Neural crest cell (in vitro differentiated cells): Measurements from ENCODE around the gene GPATCH8. TPM values are rescaled to one million over a fixed set of nuclear protein-coding genes. Genes with fewer than 3 reads are reported as not detected.

Experiments used
- DNase-seq: peaks from one replicate; pipeline ENCODE4 v3.0.0; 2021; ENCODE audit warnings: low read depth, mixed read lengths, low spot score
- H3K27ac Mint-ChIP-seq: one replicate; pipeline ENCODE4 v1.8.0; 2021; ENCODE audit warnings: mild to moderate bottlenecking, mixed read lengths; ENCODE audit not compliant: unreplicated experiment
- H3K27me3 Mint-ChIP-seq: 2 replicates; pipeline ENCODE4 v1.8.0; 2021; ENCODE audit warnings: low read depth, mild to moderate bottlenecking, mixed read lengths
- H3K36me3 Mint-ChIP-seq: 2 replicates; pipeline ENCODE4 v1.8.0; 2021; ENCODE audit warnings: low read depth, mild to moderate bottlenecking, mixed read lengths
- H3K4me1 Mint-ChIP-seq: 2 replicates; pipeline ENCODE4 v1.8.0; 2021; ENCODE audit warnings: mixed read lengths
- H3K4me3 Mint-ChIP-seq: one replicate; pipeline ENCODE4 v1.8.0; 2021; ENCODE audit warnings: mild to moderate bottlenecking, mixed read lengths
- H3K9me3 Mint-ChIP-seq: 2 replicates; pipeline ENCODE4 v1.8.0; 2021; ENCODE audit warnings: mixed read lengths
- CTCF ChIP-seq: fragments of 200-600 bp; sonication (generic); conservative IDR thresholded peaks from 2 replicates; pipeline ENCODE4 v1.5.0; 2021; ENCODE audit warnings: antibody characterized with exemption, mild to moderate bottlenecking
- total RNA-seq: library from RNA; stranded (reverse); gene quantifications from 2 replicates; pipeline ENCODE4 v1.2.1, GENCODE V29; 2021

The GPATCH8 gene
- total RNA-seq, 1 donor from 2014 or later = 47.0 TPM

GRCh38 chr17:44448412-44448811 lies 54.8 kb downstream of the GPATCH8 start:
- H3K4me1 Mint-ChIP-seq = peaks cover 9% of the 10 kb centered on the region
- DNase-seq = no peak
- H3K27me3 Mint-ChIP-seq = no peaks in the 10 kb centered on the region
- no peaks in the 10 kb centered on the region for H3K9me3 Mint-ChIP-seq
- no peak overlapping the region for H3K27ac Mint-ChIP-seq
- H3K36me3 Mint-ChIP-seq = no peaks in the 10 kb centered on the region
- no peak for TF ChIP-seq CTCF
- no peak overlapping the region for H3K4me3 Mint-ChIP-seq

GRCh38 chr17:44444735-44445105 lies 58.5 kb downstream of the GPATCH8 start:
- no peak for DNase-seq
- TF ChIP-seq CTCF = no peak
- Mint-ChIP-seq H3K27ac (no peak overlapping the region), H3K36me3 (no peaks in the 10 kb centered on the region), H3K27me3 (no peaks in the 10 kb centered on the region), H3K9me3 (no peaks in the 10 kb centered on the region), H3K4me3 (no peak overlapping the region), H3K4me1 (peaks cover 9% of the 10 kb centered on the region)

GRCh38 chr17:44442806-44443205 lies 60.4 kb downstream of the GPATCH8 start:
- Mint-ChIP-seq H3K4me1 (peaks cover 24% of the 10 kb centered on the region), H3K4me3 (no peak overlapping the region), H3K27me3 (no peaks in the 10 kb centered on the region), H3K9me3 (no peaks in the 10 kb centered on the region), H3K27ac (no peak overlapping the region), H3K36me3 (no peaks in the 10 kb centered on the region)
- no peak for TF ChIP-seq CTCF
- DNase-seq = no peak

GRCh38 chr17:44439168-44439567 lies 64.0 kb downstream of the GPATCH8 start:
- Mint-ChIP-seq H3K9me3 (no peaks in the 10 kb centered on the region), H3K27ac (no peak overlapping the region), H3K4me3 (no peak overlapping the region), H3K36me3 (peaks cover 3% of the 10 kb centered on the region), H3K4me1 (peaks cover 17% of the 10 kb centered on the region), H3K27me3 (no peaks in the 10 kb centered on the region)
- no peak for DNase-seq
- TF ChIP-seq CTCF = no peak

GRCh38 chr17:44438636-44439035 lies 64.6 kb downstream of the GPATCH8 start:
- DNase-seq = no peak
- Mint-ChIP-seq H3K4me3 (no peak overlapping the region), H3K27ac (peak overlapping the region; percentile 3), H3K4me1 (peaks cover 15% of the 10 kb centered on the region), H3K9me3 (no peaks in the 10 kb centered on the region), H3K36me3 (peaks cover 3% of the 10 kb centered on the region), H3K27me3 (no peaks in the 10 kb centered on the region)
- no peak for TF ChIP-seq CTCF

- Mint-ChIP-seq H3K4me3 (no peak overlapping the region), H3K9me3 (no peaks in the 10 kb centered on the region), H3K27ac (no peak overlapping the region), H3K4me1 (peaks cover 15% of the 10 kb centered on the region), H3K36me3 (peaks cover 9% of the 10 kb centered on the region), H3K27me3 (no peaks in the 10 kb centered on the region)
- no peak for TF ChIP-seq CTCF
- no peak for DNase-seq
Measured at GRCh38 chr17:44436336-44436735, 66.9 kb downstream of the GPATCH8 start.
